Ascending aorta (tissue), 2 donors: ENCODE measurements around the gene RHBDL3. TPM values are rescaled to one million over a fixed set of nuclear protein-coding genes. Genes with fewer than 3 reads are reported as not detected.
"Not testable (repeated sequence)": the region's sequence is repeated elsewhere in the genome, so short reads cannot be mapped to it uniquely, and the experiment has no call there.

Experiments used
- DNase-seq, 2 donors: peaks; one replicate each; pipeline ENCODE4 v3.0.0-alpha.2; 2019; ENCODE audit warnings: low spot score in 2 of 2
- H3K27ac ChIP-seq, 2 donors: fragments of 200-600 bp; sonication (generic); one replicate each; pipeline ENCODE4 v1.5.1; 2016 to 2017; ENCODE audit warnings: mild to moderate bottlenecking in 1 of 2
- H3K27me3 ChIP-seq: fragments of 200-600 bp; sonication (generic); one replicate; pipeline ENCODE4 v1.5.1; 2017
- H3K36me3 ChIP-seq, 2 donors: fragments of 200-600 bp; sonication (generic); one replicate each; pipeline ENCODE4 v1.5.1; 2016
- H3K4me1 ChIP-seq, 2 donors: fragments of 200-600 bp; sonication (generic); one replicate each; pipeline ENCODE4 v1.5.1; 2016 to 2017; ENCODE audit warnings: mild to moderate bottlenecking in 1 of 2
- H3K4me3 ChIP-seq, 2 donors: fragments of 200-600 bp; sonication (generic); one replicate each; pipeline ENCODE4 v1.5.1; 2016 to 2017; ENCODE audit warnings: mild to moderate bottlenecking in 1 of 2
- H3K9me3 ChIP-seq, 2 donors: fragments of 200-600 bp; sonication (generic); one replicate each; pipeline ENCODE4 v1.5.1; 2016
- CTCF ChIP-seq, 3 experiments: fragments of 200-600 bp in 2 of 3; fragments of 450-650 bp in 1 of 3; sonication (generic) in 2 of 3; IDR thresholded peaks; one replicate each; pipeline ENCODE4 v1.5.1; 2016 to 2019; ENCODE audit warnings: antibody characterized with exemption in 3 of 3, mild to moderate bottlenecking in 1 of 3, moderate library complexity in 1 of 3
- intact Hi-C: fragments of 100-400 bp; cut with DNase I; formaldehyde crosslinking; loops from one replicate; pipeline ENCODE4 v1.15.1; 2023
- total RNA-seq: library from RNA; depleted of rRNA; stranded (reverse); fragments of >200 nt; gene quantifications from one replicate; pipeline ENCODE4 v1.1.0, GENCODE V29; 2016

RHBDL3 gene
- total RNA-seq, 1 donor from 2014 or later, result not detected

GRCh38 chr17:32314636-32315035, 49.0 kb downstream of the RHBDL3 start:
- Histone ChIP-seq H3K27me3 (no peaks in the 10 kb centered on the region), H3K27ac (no peak overlapping the region), H3K4me1 (no peaks in the 10 kb centered on the region), H3K9me3 (no peaks in the 10 kb centered on the region), H3K4me3 (no peak overlapping the region), H3K36me3 (no peaks in the 10 kb centered on the region)
- intact Hi-C loops, result no loop called here
- TF ChIP-seq CTCF (IDR thresholded peaks at IDR 0.05), result no peak
- no peak for DNase-seq

GRCh38 chr17:32315171-32315570, 49.5 kb downstream of the RHBDL3 start:
- TF ChIP-seq CTCF (IDR thresholded peaks at IDR 0.05), result no peak
- no peak for DNase-seq
- Histone ChIP-seq H3K27ac (no peak overlapping the region), H3K27me3 (no peaks in the 10 kb centered on the region), H3K4me3 (no peak overlapping the region), H3K9me3 (no peaks in the 10 kb centered on the region), H3K4me1 (no peaks in the 10 kb centered on the region), H3K36me3 (no peaks in the 10 kb centered on the region)
- intact Hi-C loops, result no loop called here

GRCh38 chr17:32316653-32317052, 51.0 kb downstream of the RHBDL3 start:
- intact Hi-C loops, DNase-seq, H3K9me3 ChIP-seq, H3K27ac ChIP-seq, H3K27me3 ChIP-seq, H3K4me1 ChIP-seq, H3K36me3 ChIP-seq, H3K4me3 ChIP-seq: not testable (repeated sequence)

GRCh38 chr17:32317353-32317752, 51.7 kb downstream of the RHBDL3 start:
- intact Hi-C loops, result no loop called here
- no peaks in the 10 kb centered on the region for H3K36me3 ChIP-seq
- no peaks in the 10 kb centered on the region for H3K9me3 ChIP-seq
- H3K4me1 ChIP-seq, result no peaks in the 10 kb centered on the region
- no peak for TF ChIP-seq CTCF (IDR thresholded peaks at IDR 0.05)
- H3K4me3 ChIP-seq, result no peak overlapping the region
- DNase-seq, result no peak
- no peak overlapping the region for H3K27ac ChIP-seq
- no peaks in the 10 kb centered on the region for H3K27me3 ChIP-seq

GRCh38 chr17:32318071-32318470, 52.4 kb downstream of the RHBDL3 start:
- no peak overlapping the region for H3K4me3 ChIP-seq
- H3K27ac ChIP-seq, result no peak overlapping the region
- no peaks in the 10 kb centered on the region for H3K9me3 ChIP-seq
- intact Hi-C loops, result no loop called here
- no peak for TF ChIP-seq CTCF (IDR thresholded peaks at IDR 0.05)
- no peaks in the 10 kb centered on the region for H3K36me3 ChIP-seq
- H3K27me3 ChIP-seq, result no peaks in the 10 kb centered on the region
- DNase-seq, result no peak
- H3K4me1 ChIP-seq, result no peaks in the 10 kb centered on the region

- Histone ChIP-seq H3K36me3 (no peaks in the 10 kb centered on the region), H3K9me3 (no peaks in the 10 kb centered on the region), H3K4me3 (no peak overlapping the region), H3K27ac (no peak overlapping the region), H3K4me1 (no peaks in the 10 kb centered on the region), H3K27me3 (no peaks in the 10 kb centered on the region)
- peak in 1 of 2 donors; percentile 86 for DNase-seq
- intact Hi-C loops, result loop anchor here (1.0 kb wide), 1 partner anchor 66 kb away; no protein-coding TSS in a partner anchor
- peak; percentile 89 to 97 (median 94) for TF ChIP-seq CTCF (IDR thresholded peaks at IDR 0.05)
These were observed 53.9 kb downstream of the RHBDL3 start for GRCh38 chr17:32319548-32319905.

- H3K4me3 ChIP-seq, DNase-seq, H3K27me3 ChIP-seq, H3K4me1 ChIP-seq, intact Hi-C loops, H3K36me3 ChIP-seq, H3K27ac ChIP-seq, H3K9me3 ChIP-seq: not testable (repeated sequence)
These were observed 54.4 kb downstream of the RHBDL3 start for GRCh38 chr17:32320080-32320479.
